NCI-H524 (cell line): ENCODE data around the gene KRT33B.

Experiments used
- DNase-seq, 2 experiments: peaks; one replicate each; lab custom pipeline; 2025; lab: John Stamatoyannopoulos, UW

Gene KRT33B

DNA sequence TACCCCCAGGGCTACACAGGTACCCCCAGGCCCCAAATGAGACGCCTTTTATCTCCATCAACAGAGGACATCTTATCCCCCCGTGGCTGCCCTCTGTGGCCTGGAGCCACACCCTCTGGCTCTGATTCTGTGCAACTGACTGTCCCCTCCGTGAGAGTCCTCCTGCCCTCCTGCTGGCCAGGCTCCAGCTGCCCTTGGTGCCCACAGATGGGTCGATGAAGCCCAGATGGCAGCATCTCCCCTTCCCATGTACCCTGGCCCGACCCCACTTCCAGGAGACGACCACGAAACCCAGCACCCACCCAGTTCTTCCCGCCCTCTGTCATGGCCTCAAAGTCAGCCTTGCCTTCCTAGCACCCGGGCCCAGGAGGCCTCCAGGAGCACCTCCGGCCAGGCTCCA, 44.5 kb downstream of the KRT33B start:
- no peak for DNase-seq

DNA sequence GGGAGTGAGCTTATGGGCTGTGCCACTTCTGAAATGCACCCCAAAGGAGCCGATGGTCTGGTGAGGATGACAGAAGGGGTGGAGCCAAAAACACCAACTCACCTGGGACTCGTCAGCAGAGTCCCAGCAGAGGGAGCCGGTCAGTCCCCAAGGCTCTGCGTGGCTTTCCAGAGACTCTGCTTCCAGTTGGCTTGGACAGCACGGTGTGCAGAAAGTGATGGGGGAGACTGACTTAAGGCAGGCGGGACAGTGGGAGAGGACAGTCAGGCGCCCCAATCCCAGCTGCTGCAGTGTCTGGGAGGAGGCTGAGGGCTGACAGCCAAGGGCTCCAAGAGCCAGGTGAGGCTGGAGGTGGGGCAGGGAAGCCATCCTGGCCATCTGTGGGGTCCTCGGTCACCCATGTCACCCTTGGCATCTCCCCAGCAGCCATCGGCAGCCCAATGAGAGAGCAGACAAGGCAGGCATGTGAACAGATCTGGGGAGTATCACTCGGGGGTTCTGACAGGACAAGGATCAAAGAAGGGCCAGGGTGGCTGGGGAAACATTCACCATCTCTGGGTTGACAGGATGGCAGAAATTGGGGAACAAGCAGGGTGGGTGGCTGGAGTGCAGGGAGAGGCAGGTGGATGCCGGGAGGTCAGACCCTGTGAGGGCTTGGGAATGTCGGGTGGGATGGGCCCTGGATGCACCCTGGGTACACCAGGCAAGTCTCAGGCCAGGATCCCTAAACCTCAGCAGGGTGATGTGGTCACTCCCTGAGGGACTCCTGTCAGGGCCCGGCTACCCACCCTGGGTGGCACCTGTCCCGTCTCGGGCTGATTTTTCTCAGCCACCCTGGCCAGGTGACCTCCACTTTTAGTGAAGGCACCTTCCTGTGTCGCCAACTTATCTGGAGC, 45.2 kb downstream of the KRT33B start:
- DNase-seq, result no peak

DNA sequence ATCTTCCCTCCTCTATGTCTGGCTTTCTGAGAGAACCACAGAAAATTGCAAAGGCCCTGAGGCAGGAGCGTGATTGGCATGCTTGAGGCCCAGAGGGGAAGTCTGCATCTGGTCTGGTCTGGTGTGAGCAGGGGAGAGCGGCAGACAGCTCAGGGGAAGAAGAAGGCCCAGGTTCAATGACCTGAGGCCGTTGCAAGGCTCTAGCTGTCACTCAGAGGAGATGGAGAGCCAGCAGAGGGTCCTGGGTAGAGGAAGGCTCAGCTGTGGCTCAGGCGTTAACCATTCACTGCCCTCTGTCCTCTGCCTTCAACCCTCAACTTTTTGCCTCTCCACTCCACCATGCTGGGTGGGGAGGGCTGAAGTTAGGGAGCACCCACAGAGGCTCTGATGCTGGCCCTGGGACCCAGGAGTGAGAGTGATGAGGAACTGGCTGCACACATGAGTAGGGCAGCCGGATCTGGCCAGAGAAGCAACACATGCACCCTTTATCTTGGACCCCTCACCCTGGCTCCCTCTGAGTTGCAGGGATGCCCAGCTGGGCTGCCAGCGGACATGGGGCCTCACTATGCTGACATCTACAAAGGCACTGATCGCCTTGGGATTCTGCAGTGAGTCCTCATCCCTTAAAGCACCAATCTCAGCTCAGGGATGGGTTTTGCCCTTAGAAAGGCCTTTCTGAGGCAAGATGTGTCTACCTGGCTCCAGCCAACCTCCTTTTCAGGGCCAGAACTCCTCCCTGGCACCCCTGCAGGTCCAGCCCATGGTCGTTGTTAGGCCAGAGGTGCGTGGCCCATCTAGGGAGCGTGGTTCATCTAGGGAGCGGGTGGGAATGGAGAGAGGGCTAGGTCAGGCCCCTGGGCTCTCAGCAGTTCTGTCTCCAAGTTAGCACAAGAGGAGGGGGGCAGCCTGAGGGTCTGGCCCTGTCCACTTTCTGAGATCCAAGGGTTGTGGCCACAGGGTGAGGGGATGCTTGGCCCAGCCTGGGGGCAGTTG, 46.4 kb downstream of the KRT33B start:
- DNase-seq, result no peak

DNA sequence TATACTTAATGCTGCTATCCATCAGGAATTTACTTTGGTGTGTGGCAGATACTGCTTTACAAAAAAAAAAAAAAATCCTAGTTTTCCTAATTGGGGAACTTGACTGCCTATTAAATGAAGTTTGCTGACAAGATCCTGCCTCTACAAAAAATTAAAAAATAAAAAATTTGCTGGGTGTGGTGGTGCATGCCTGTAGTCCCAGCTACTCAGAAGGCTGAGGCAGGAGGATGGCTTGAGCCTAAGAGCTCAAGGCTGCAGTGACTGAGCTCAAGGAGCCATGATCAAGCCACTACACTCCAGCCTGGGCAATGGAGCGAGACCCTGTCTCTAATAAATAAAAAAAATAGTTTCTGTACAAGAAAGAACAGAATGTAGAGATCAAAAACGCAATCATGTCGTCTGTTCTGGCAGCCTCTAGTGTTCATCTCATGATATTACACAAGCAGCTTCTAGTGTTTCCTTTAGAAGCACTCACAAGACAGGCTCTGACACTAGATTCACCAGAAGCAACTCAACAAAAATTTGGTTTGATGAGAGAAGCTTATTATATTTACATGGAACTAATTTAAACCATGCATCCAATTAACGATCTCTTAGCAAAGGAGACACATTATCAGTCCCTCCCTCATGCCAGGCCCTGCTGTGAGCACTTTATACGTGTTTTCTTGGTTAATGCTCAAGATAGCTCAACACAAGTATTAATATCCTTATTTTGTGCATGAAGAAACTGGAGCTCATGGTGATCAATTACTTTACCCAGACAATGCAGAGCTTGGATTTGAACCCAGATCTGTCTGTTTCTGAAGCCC, 47.3 kb downstream of the KRT33B start:
- peak in 1 of 2 experiments; percentile 8 for DNase-seq

DNA sequence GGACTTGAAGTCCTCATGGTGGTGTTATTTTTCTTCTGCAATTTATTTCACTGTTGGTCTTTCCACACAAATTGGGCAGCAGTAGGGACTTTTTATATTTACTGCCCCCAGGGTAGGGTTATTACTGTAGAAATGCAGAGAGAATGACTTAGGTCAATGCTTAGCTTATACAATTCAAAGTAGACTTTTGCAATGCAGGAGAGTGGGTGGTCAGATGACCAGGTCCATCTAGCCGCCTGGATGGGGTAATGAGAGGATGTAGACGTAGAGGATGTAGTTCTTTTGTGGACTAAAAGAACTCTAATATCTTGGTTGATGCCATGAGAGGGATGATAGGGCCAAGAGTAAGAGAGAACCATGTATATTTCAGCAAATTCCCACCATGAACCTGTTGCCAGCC, 51.4 kb downstream of the KRT33B start:
- DNase-seq, result no peak

DNA sequence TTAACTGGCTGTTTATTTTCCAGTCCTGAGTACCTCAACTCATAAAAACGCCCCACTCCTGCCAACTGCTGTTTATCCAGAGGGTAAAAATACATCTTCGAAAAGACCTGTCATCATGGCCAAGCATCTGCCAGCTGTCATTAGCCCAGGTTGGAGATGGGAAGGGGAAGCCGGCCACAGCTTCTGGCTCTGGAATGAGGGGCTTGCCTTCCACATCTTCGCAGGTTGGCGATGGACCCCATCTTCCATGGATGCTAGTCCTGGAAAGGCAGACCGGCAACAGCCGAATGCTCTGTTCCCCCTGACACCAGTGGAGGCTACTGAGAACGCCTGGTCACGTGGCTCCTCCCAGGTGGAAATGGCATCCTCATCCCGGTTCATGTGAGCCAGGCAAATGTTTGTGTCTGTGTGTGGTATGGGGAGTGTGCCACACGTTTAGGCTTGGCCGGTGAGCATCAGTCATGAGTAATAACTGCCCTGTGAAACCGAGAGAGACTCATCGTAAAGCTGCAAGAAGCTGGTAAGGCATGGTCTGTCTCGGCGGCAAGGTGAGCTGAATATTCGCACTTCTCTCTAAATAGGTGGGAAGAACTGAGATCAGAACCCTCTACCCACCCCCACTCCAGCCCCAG, 53.7 kb downstream of the KRT33B start:
- DNase-seq, result no peak

DNA sequence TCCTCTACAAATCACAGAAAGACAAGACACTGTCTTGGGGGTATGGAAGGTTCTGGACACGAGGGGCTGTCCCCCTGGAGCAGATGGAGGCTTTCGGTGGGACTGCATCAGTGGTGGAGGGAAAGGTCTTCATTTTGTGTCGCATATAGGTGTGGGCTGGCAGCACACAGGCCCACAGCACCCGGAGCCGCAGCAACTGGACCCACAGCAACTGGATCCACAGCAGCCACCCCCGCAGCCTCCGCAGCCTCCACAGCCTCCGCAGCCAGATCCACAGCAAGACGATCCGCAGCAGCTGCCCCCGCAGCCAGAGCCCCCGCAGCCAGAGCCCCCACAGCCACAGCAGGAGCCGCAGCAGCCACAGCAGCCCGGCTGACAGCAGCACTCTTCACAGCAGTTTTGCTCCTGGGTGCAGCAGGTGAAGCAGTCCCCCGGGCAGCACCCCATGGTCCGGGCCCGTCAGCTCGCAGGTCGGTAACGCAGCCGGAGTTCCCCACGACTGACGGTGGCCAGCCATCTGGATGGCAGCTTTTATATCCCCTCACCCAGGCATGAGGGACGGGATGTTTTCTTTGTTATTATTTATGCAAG, 54.3 kb downstream of the KRT33B start, which contains the start of gene KRTAP17-1:
KRTAP17-1 (minus strand) TSS at position 507 of the 591 bp plus-strand sequence; CDS start at position 447, 60 bp downstream.
- no peak for DNase-seq
